K562 (cell line): ENCODE measurements around the gene SCNN1B. TPM values are rescaled to one million over a fixed set of nuclear protein-coding genes. Genes with fewer than 3 reads are reported as not detected.

ENCODE experiments used
- FOXK1 ChIP-seq: sonication (generic); formaldehyde crosslinking; IDR thresholded peaks from 2 replicates; pipeline ENCODE4 v1.8.0; 2022; ENCODE audit warnings: missing genetic modification reagents, mild to moderate bottlenecking, borderline replicate concordance
- LARP7 ChIP-seq: fragments of 450-650 bp; IDR thresholded peaks from 2 replicates; pipeline ENCODE4 v1.6.1; 2016
- NR4A1 ChIP-seq, 2 experiments: fragments of 250-450 bp in 1 of 2; fragments of 450-650 bp in 1 of 2; sonication (Bioruptor Pico) in 1 of 2; IDR thresholded peaks; 2 replicates each; pipeline versions ENCODE4 v1.4.0 to v1.6.1; 2016 to 2020; ENCODE audit warnings: mild to moderate bottlenecking in 2 of 2, missing compliant biosample characterization in 1 of 2, missing genetic modification characterization in 1 of 2, moderate library complexity in 1 of 2
- PCBP1 ChIP-seq: fragments of 200-400 bp; formaldehyde crosslinking; IDR thresholded peaks from 2 replicates; pipeline ENCODE4 v1.6.1; 2018; ENCODE audit warnings: mild to moderate bottlenecking, low read depth, low read length; ENCODE audit not compliant: poor library complexity, severe bottlenecking
- PHF8 ChIP-seq: fragments of 200-600 bp; sonication (generic); IDR thresholded peaks from 2 replicates; pipeline ENCODE4 v1.6.1; 2012; ENCODE audit warnings: mixed run types, mild to moderate bottlenecking, inconsistent platforms, low read length, moderate library complexity, borderline replicate concordance
- RUNX1 ChIP-seq: sonication (generic); IDR thresholded peaks from 2 replicates; pipeline ENCODE4 v1.6.1; 2016; ENCODE audit warnings: antibody characterized with exemption, low read depth
- SOX6 ChIP-seq: fragments of 450-650 bp; IDR thresholded peaks from 2 replicates; pipeline ENCODE4 v1.6.1; 2014; ENCODE audit warnings: mild to moderate bottlenecking
- TAF9B ChIP-seq: fragments of 450-650 bp; IDR thresholded peaks from 2 replicates; pipeline ENCODE4 v1.6.1; 2018; ENCODE audit warnings: mild to moderate bottlenecking; ENCODE audit not compliant: partially characterized antibody
- ZNF77 ChIP-seq: fragments of 250-450 bp; sonication (Bioruptor Pico); IDR thresholded peaks from 2 replicates; pipeline ENCODE4 v1.5.0; 2020
- polyA plus RNA-seq, 8 experiments: library from polyadenylated mRNA; depleted of rRNA in 4 of 8; stranded (reverse) in 5 of 8; unstranded in 3 of 8; fragments of >200 nt; fragmentation: Nextera tagmentation in 2 of 8; fragmentation: Illumina TruSeq in 1 of 8; extraction: Ambion mirVana in 2 of 8; extraction: Trizol in 1 of 8; gene quantifications; 2 replicates each; pipeline versions ENCODE4 v1.2.1 to v1.2.3, GENCODE V29; 2011 to 2014; ENCODE audit warnings: inconsistent platforms in 1 of 8, missing spikeins in 1 of 8
- total RNA-seq, 7 experiments: library from RNA; depleted of rRNA in 6 of 7; stranded (reverse); fragments of >200 nt in 6 of 7; fragmentation: Illumina TruSeq in 2 of 7; extraction: Trizol in 2 of 7; gene quantifications; 2 replicates each; pipeline versions ENCODE4 v1.2.1 to v1.2.3, GENCODE V29; 2011 to 2021; ENCODE audit warnings: low replicate concordance in 1 of 7
- TF ChIP-seq, protein P1 (sequence below): fragments of 450-650 bp; IDR thresholded peaks from 2 replicates; pipeline ENCODE4 v1.6.1; 2016; ENCODE audit warnings: low read depth
- TF ChIP-seq, protein P2 (sequence below): fragments of 250-450 bp; sonication (Bioruptor Pico); IDR thresholded peaks from 2 replicates; pipeline ENCODE4 v1.5.0; 2020; ENCODE audit warnings: mild to moderate bottlenecking
- TF ChIP-seq, protein P3 (sequence below): sonication (generic); formaldehyde crosslinking; IDR thresholded peaks from 2 replicates; pipeline ENCODE4 v1.8.0; 2022; ENCODE audit warnings: mild to moderate bottlenecking, missing genetic modification reagents
- TF ChIP-seq, protein P4 (sequence below): sonication (generic); formaldehyde crosslinking; IDR thresholded peaks from 2 replicates; pipeline ENCODE4 v1.9.0; 2022; ENCODE audit warnings: mild to moderate bottlenecking, missing genetic modification reagents

The SCNN1B gene
- total and polyA plus RNA-seq, 9 of the 15 experiments (the other 6 are each of a cell fraction or from before 2014, with no cell fraction given): not detected

DNA sequence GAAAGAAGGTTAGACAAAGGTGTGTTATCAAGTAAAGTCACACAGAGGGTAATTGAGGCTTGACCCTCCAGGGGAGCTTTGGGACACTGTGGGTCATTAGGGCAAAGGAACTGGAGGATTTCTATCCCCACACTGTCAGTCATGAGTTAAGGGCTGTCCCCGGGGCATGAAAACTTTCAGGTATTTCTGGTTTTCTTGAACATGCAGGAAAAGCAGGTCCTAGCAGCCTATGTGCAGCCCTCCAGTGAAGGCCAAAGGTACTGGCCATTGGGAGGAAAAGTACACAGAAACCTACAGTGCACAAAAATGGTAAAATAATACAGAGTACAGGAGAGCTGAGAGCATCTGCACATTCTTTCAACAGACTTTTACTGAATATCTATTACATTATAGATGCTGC lies 44.4 kb upstream of the SCNN1B start (continued):
- TF ChIP-seq NR4A1 (CRISPR knock-in tag; IDR thresholded peaks at IDR 0.05): no peak
- no peak for TF ChIP-seq NR4A1 (tag; IDR thresholded peaks at IDR 0.05)
- no peak for TF ChIP-seq SOX6
- no peak for TF ChIP-seq ZNF77
- TF ChIP-seq, protein P1, sequence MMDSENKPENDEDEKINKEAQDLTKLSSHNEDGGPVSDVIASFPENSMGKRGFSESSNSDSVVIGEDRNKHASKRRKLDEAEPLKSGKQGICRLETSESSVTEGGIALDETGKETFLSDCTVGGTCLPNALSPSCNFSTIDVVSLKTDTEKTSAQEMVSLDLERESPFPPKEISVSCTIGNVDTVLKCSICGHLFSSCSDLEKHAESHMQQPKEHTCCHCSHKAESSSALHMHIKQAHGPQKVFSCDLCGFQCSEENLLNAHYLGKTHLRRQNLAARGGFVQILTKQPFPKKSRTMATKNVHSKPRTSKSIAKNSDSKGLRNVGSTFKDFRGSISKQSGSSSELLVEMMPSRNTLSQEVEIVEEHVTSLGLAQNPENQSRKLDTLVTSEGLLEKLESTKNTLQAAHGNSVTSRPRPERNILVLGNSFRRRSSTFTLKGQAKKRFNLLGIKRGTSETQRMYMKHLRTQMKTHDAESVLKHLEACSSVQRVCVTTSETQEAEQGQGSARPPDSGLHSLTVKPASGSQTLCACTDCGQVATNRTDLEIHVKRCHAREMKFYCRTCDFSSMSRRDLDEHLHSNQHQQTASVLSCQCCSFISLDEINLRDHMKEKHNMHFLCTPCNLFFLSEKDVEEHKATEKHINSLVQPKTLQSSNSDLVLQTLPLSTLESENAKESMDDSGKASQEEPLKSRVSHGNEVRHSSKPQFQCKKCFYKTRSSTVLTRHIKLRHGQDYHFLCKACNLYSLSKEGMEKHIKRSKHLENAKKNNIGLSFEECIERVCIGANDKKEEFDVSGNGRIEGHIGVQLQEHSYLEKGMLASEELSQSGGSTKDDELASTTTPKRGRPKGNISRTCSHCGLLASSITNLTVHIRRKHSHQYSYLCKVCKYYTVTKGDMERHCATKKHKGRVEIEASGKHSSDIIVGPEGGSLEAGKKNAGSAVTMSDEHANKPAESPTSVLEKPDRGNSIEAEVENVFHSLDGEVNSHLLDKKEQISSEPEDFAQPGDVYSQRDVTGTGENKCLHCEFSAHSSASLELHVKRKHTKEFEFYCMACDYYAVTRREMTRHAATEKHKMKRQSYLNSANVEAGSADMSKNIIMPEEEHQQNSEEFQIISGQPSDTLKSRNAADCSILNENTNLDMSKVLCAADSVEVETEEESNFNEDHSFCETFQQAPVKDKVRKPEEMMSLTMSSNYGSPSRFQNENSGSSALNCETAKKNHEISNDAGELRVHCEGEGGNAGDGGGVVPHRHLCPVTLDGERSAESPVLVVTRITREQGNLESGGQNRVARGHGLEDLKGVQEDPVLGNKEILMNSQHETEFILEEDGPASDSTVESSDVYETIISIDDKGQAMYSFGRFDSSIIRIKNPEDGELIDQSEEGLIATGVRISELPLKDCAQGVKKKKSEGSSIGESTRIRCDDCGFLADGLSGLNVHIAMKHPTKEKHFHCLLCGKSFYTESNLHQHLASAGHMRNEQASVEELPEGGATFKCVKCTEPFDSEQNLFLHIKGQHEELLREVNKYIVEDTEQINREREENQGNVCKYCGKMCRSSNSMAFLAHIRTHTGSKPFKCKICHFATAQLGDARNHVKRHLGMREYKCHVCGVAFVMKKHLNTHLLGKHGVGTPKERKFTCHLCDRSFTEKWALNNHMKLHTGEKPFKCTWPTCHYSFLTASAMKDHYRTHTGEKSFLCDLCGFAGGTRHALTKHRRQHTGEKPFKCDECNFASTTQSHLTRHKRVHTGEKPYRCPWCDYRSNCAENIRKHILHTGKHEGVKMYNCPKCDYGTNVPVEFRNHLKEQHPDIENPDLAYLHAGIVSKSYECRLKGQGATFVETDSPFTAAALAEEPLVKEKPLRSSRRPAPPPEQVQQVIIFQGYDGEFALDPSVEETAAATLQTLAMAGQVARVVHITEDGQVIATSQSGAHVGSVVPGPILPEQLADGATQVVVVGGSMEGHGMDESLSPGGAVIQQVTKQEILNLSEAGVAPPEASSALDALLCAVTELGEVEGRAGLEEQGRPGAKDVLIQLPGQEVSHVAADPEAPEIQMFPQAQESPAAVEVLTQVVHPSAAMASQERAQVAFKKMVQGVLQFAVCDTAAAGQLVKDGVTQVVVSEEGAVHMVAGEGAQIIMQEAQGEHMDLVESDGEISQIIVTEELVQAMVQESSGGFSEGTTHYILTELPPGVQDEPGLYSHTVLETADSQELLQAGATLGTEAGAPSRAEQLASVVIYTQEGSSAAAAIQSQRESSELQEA: no peak
- no peak for TF ChIP-seq PCBP1
- TF ChIP-seq, protein P2, sequence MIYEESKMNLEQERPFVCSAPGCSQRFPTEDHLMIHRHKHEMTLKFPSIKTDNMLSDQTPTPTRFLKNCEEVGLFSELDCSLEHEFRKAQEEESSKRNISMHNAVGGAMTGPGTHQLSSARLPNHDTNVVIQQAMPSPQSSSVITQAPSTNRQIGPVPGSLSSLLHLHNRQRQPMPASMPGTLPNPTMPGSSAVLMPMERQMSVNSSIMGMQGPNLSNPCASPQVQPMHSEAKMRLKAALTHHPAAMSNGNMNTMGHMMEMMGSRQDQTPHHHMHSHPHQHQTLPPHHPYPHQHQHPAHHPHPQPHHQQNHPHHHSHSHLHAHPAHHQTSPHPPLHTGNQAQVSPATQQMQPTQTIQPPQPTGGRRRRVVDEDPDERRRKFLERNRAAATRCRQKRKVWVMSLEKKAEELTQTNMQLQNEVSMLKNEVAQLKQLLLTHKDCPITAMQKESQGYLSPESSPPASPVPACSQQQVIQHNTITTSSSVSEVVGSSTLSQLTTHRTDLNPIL (CRISPR knock-in tag): no peak
- TF ChIP-seq, protein P3, sequence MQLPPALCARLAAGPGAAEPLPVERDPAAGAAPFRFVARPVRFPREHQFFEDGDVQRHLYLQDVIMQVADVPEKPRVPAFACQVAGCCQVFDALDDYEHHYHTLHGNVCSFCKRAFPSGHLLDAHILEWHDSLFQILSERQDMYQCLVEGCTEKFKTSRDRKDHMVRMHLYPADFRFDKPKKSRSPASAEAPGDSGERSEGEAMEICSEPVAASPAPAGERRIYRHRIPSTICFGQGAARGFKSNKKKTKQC (CRISPR knock-in tag): no peak
- TF ChIP-seq, protein P4, sequence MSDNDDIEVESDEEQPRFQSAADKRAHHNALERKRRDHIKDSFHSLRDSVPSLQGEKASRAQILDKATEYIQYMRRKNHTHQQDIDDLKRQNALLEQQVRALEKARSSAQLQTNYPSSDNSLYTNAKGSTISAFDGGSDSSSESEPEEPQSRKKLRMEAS (CRISPR knock-in tag): no peak
- TF ChIP-seq PHF8: no peak
- TF ChIP-seq RUNX1: no peak
- no peak for TF ChIP-seq TAF9B
- TF ChIP-seq FOXK1 (CRISPR knock-in tag): no peak
- no peak for TF ChIP-seq LARP7
